H1 (cell line): ENCODE measurements around the gene TIMELESS. TPM values are rescaled to one million over a fixed set of nuclear protein-coding genes. Genes with fewer than 3 reads are reported as not detected.

Experiments
- CTCF ChIA-PET: fragments of 300-600 bp; sonication (Branson Sonifier 250); formaldehyde crosslinking; loops from one replicate; lab custom pipeline; 2021; ENCODE audit not compliant: partially characterized antibody; lab: Charles Lee
- POLR2A ChIA-PET: fragments of 300-600 bp; sonication (Branson Sonifier 250); formaldehyde crosslinking; loops from one replicate; lab custom pipeline; 2021; ENCODE audit warnings: inconsistent platforms; ENCODE audit not compliant: partially characterized antibody; lab: Charles Lee
- DNase-seq, 2 experiments: peaks; one replicate each; pipeline versions ENCODE4 v3.0.0 to v3.0.0-alpha.2; 2010 to 2022; ENCODE audit warnings: low spot score in 2 of 2, low read depth in 1 of 2, mixed read lengths in 1 of 2
- FAIRE-seq: peaks from 2 replicates; lab custom pipeline; 2011; peaks lifted over from hg19 to GRCh38; lab: Jason Lieb, UNC
- H2AFZ ChIP-seq: 2 replicates; pipeline ENCODE4 v1.8.1; 2012; ENCODE audit warnings: low read length, inconsistent platforms
- H2AK5ac ChIP-seq: 2 replicates; pipeline ENCODE4 v1.6.1; 2013; ENCODE audit warnings: low read depth, low read length
- H2BK120ac ChIP-seq: replicated peaks from 2 replicates; pipeline ENCODE3; 2013; ENCODE audit warnings: low read depth, low read length, inconsistent platforms
- H2BK12ac ChIP-seq: 2 replicates; pipeline ENCODE4 v1.6.1; 2013; ENCODE audit warnings: low read depth, low read length
- H2BK15ac ChIP-seq: 2 replicates; pipeline ENCODE4 v1.6.1; 2013; ENCODE audit warnings: low read length
- H2BK20ac ChIP-seq: 2 replicates; pipeline ENCODE4 v1.6.1; 2013; ENCODE audit warnings: low read length
- H2BK5ac ChIP-seq: 2 replicates; pipeline ENCODE4 v1.6.1; 2013; ENCODE audit warnings: low read depth, low read length
- H3K14ac ChIP-seq: 2 replicates; pipeline ENCODE4 v1.6.1; 2013; ENCODE audit warnings: inconsistent platforms; ENCODE audit not compliant: insufficient read length
- H3K18ac ChIP-seq: 2 replicates; pipeline ENCODE4 v1.6.1; 2013; ENCODE audit warnings: low read length; ENCODE audit errors: extremely low read depth
- H3K23ac ChIP-seq: 2 replicates; pipeline ENCODE4 v1.6.1; 2013; ENCODE audit warnings: inconsistent platforms; ENCODE audit not compliant: insufficient read length
- H3K23me2 ChIP-seq: 2 replicates; pipeline ENCODE4 v1.6.1; 2013; ENCODE audit warnings: low read depth, low read length
- H3K27ac ChIP-seq: 2 replicates; pipeline ENCODE4 v1.6.1; 2011; ENCODE audit warnings: low read depth, low read length, inconsistent platforms
- H3K27me3 ChIP-seq, 4 experiments: replicated peaks in 1 of 4; 1 replicate in 1 of 4; 2 replicates in 3 of 4; pipeline versions ENCODE4 v1.6.1 to v1.8.1; 2011 to 2013; ENCODE audit warnings: low read length in 3 of 4, mild to moderate bottlenecking in 3 of 4, inconsistent platforms in 2 of 4, mixed read lengths in 2 of 4, moderate library complexity in 1 of 4; ENCODE audit not compliant: control insufficient read depth in 3 of 4, insufficient read depth in 3 of 4; ENCODE audit errors: extremely low read depth in 1 of 4
- H3K36me3 ChIP-seq, 4 experiments: 2 replicates each; pipeline versions ENCODE4 v1.6.1 to v1.8.1; 2011 to 2013; ENCODE audit warnings: mild to moderate bottlenecking in 4 of 4, low read length in 3 of 4, moderate library complexity in 2 of 4, control low read depth in 1 of 4, inconsistent platforms in 1 of 4; ENCODE audit not compliant: insufficient read depth in 4 of 4, control insufficient read depth in 2 of 4
- H3K4ac ChIP-seq: replicated peaks from 2 replicates; pipeline ENCODE3; 2013; ENCODE audit warnings: low read length, low read depth, mixed read lengths, inconsistent platforms; ENCODE audit not compliant: insufficient read length
- H3K4me1 ChIP-seq, 4 experiments: replicated peaks in 1 of 4; 1 replicate in 1 of 4; 2 replicates in 3 of 4; pipeline versions ENCODE4 v1.6.1 to v1.8.1; 2011 to 2013; ENCODE audit warnings: low read length in 3 of 4, inconsistent platforms in 2 of 4, mixed read lengths in 1 of 4; ENCODE audit not compliant: insufficient read depth in 4 of 4, control insufficient read depth in 3 of 4
- H3K4me2 ChIP-seq, 2 experiments: 2 replicates each; pipeline versions ENCODE4 v1.6.1 to v1.8.1; 2011 to 2013; ENCODE audit warnings: low read depth in 2 of 2, low read length in 2 of 2, control low read depth in 1 of 2, inconsistent platforms in 1 of 2, mild to moderate bottlenecking in 1 of 2; ENCODE audit not compliant: insufficient read depth in 1 of 2
- H3K4me3 ChIP-seq, 4 experiments: fragments of 200-600, 300-600 bp in 1 of 4; sonication (generic), shearing (Covaris generic), sonication (Bioruptor Twin) in 1 of 4; 2 replicates each; pipeline versions ENCODE4 v1.5.1 to v1.8.1; 2011 to 2016; ENCODE audit warnings: low read length in 4 of 4, low read depth in 3 of 4, control low read depth in 2 of 4, inconsistent platforms in 2 of 4, mild to moderate bottlenecking in 2 of 4, mixed read lengths in 1 of 4, moderate library complexity in 1 of 4; ENCODE audit not compliant: insufficient read depth in 2 of 4; ENCODE audit errors: extremely low read depth in 1 of 4
- H3K56ac ChIP-seq: replicated peaks from 2 replicates; pipeline ENCODE3; 2013; ENCODE audit warnings: low read depth, mild to moderate bottlenecking, mixed read lengths, low read length, inconsistent platforms; ENCODE audit not compliant: insufficient read length
- H3K79me1 ChIP-seq: 2 replicates; pipeline ENCODE4 v1.6.1; 2013; ENCODE audit warnings: low read depth, low read length, control low read depth
- H3K79me2 ChIP-seq, 2 experiments: 2 replicates each; pipeline versions ENCODE4 v1.6.1 to v1.8.1; 2012 to 2013; ENCODE audit warnings: low read length in 2 of 2, mild to moderate bottlenecking in 2 of 2, inconsistent platforms in 1 of 2; ENCODE audit not compliant: insufficient read depth in 2 of 2, control insufficient read depth in 1 of 2
- H3K9ac ChIP-seq, 4 experiments: replicated peaks in 1 of 4; 1 replicate in 1 of 4; 2 replicates in 3 of 4; pipeline versions ENCODE4 v1.6.1 to v1.8.1; 2011 to 2013; ENCODE audit warnings: low read depth in 3 of 4, low read length in 3 of 4, control low read depth in 2 of 4, mild to moderate bottlenecking in 2 of 4, moderate library complexity in 2 of 4, inconsistent platforms in 1 of 4; ENCODE audit errors: extremely low read depth in 1 of 4
- H3K9me3 ChIP-seq, 2 experiments: 2 replicates each; pipeline versions ENCODE4 v1.6.1 to v1.8.1; 2012 to 2013; ENCODE audit warnings: mild to moderate bottlenecking in 2 of 2, moderate library complexity in 2 of 2, control low read depth in 1 of 2, inconsistent platforms in 1 of 2, low read depth in 1 of 2, low read length in 1 of 2, mixed read lengths in 1 of 2; ENCODE audit not compliant: insufficient read depth in 2 of 2
- H4K20me1 ChIP-seq, 2 experiments: replicated peaks in 1 of 2; 2 replicates each; pipeline versions ENCODE3 to v1.8.1; 2011 to 2013; ENCODE audit warnings: inconsistent platforms in 2 of 2, low read length in 2 of 2, mild to moderate bottlenecking in 1 of 2; ENCODE audit not compliant: insufficient read depth in 2 of 2, control insufficient read depth in 1 of 2
- H4K5ac ChIP-seq: 2 replicates; pipeline ENCODE4 v1.6.1; 2013; ENCODE audit warnings: low read length, low read depth, mixed read lengths, inconsistent platforms; ENCODE audit not compliant: insufficient read length
- H4K8ac ChIP-seq: 2 replicates; pipeline ENCODE4 v1.8.0; 2013; ENCODE audit warnings: mild to moderate bottlenecking, moderate library complexity, low read length, inconsistent platforms; ENCODE audit not compliant: insufficient read depth; ENCODE audit errors: extremely low read depth
- H4K91ac ChIP-seq: replicated peaks from 2 replicates; pipeline ENCODE3; 2013; ENCODE audit warnings: low read length, mixed read lengths, inconsistent platforms; ENCODE audit not compliant: insufficient read length
- NANOG ChIP-seq: IDR thresholded peaks from 2 replicates; pipeline ENCODE4 v1.6.1; 2011; ENCODE audit warnings: low read length, low read depth, mild to moderate bottlenecking, inconsistent platforms; ENCODE audit not compliant: insufficient read depth, poor library complexity, severe bottlenecking
- POLR2AphosphoS5 ChIP-seq: IDR thresholded peaks from 2 replicates; pipeline ENCODE4 v1.6.1; 2011; ENCODE audit warnings: low read depth, low read length
- WGBS, 2 experiments: shearing (Covaris generic) in 1 of 2; methylation state at CpG; one replicate each; pipeline versions ENCODE4 v1.1.6 to v1.1.7; 2013 to 2015; ENCODE audit warnings: low lambda C conversion rate in 2 of 2, mixed read lengths in 2 of 2, inconsistent platforms in 1 of 2, low coverage in 1 of 2, missing lambda C conversion rate in 1 of 2; ENCODE audit not compliant: insufficient replicate concordance in 2 of 2, insufficient coverage in 1 of 2, insufficient read length in 1 of 2; ENCODE audit errors: extremely low coverage in 1 of 2, missing lambda C conversion rate in 1 of 2; 5-methylcytosine and 5-hydroxymethylcytosine counted together
- polyA plus RNA-seq, 7 experiments: library from polyadenylated mRNA; depleted of rRNA in 3 of 7; stranded (reverse) in 5 of 7; unstranded in 2 of 7; fragments of >200 nt in 5 of 7; fragments of 200-250 nt in 2 of 7; gene quantifications; 1 replicate in 5 of 7; 2 replicates in 1 of 7; 4 replicates in 1 of 7; pipeline versions ENCODE4 v1.2.1 to v1.2.3, GENCODE V29; 2011 to 2013; ENCODE audit warnings: missing spikeins in 2 of 7, mixed read lengths in 2 of 7
- total RNA-seq: library from RNA; stranded (reverse); fragmentation: NEBNext Ultra II Directional; extraction: Animal tissue kit (Norgen Biotek cat#: 25700); gene quantifications from 2 replicates; pipeline ENCODE4 v1.2.1, GENCODE V29; 2021

The TIMELESS gene
- total and polyA plus RNA-seq, 2 of the 8 experiments (the other 6 are each of a cell fraction or from before 2014, with no cell fraction given) = 17.1 to 86.7 TPM

GRCh38 chr12:56477521-56478225 lies 28.4 kb upstream of the TIMELESS start:
- no peaks in the 10 kb centered on the region for H3K9me3 ChIP-seq
- no peak overlapping the region for H2AFZ ChIP-seq
- peaks cover 2% of the 10 kb centered on the region in 2 experiments for H4K20me1 ChIP-seq
- H2AK5ac ChIP-seq = no peak overlapping the region
- H3K23me2 ChIP-seq = no peaks in the 10 kb centered on the region
- H3K18ac ChIP-seq = no peak overlapping the region
- ChIA-PET POLR2A (interaction anchor here (0.8 to 5.7 kb wide), 7 partner anchors 8 to 225 kb away, joined by 3 to 53 read pairs (median 5); partner anchors contain the start of genes GLS2, SPRYD4 and TIMELESS), CTCF (interaction anchor here (0.9 to 2.8 kb wide), 6 partner anchors 14 to 161 kb away, joined by 3 to 10 read pairs (median 4); partner anchors contain the start of genes CNPY2 and STAT2)
- H3K36me3 ChIP-seq = peaks cover 0 to 6% (median 0%) of the 10 kb centered on the region in 4 experiments; a peak in 5 of 8 replicates
- TF ChIP-seq POLR2AphosphoS5 = peak; percentile 33; the same call in 1 of the 2 replicates
- TF ChIP-seq NANOG = no peak
- H3K79me2 ChIP-seq = no peaks in the 10 kb centered on the region
- no peak overlapping the region for H4K5ac ChIP-seq
- no peak overlapping the region for H3K14ac ChIP-seq
- no peak overlapping the region for H3K4me3 ChIP-seq
- no peak overlapping the region for H2BK15ac ChIP-seq
- WGBS, 2 experiments = 92% methylated on average over 5 of the region's 6 CpGs; no CpG with 5 or more reads in 1 of the 2 experiments
- FAIRE-seq = no peak
- H2BK5ac ChIP-seq = no peak overlapping the region
- no peak overlapping the region for H3K23ac ChIP-seq
- H3K4me1 ChIP-seq = peaks cover 0 to 3% (median 0%) of the 10 kb centered on the region in 4 experiments; a peak in 1 of 7 replicates
- H3K56ac ChIP-seq = no peak overlapping the region
- no peak overlapping the region for H3K9ac ChIP-seq
- H2BK20ac ChIP-seq = no peak overlapping the region
- H3K79me1 ChIP-seq = peaks cover 6% of the 10 kb centered on the region
- no peak overlapping the region for H3K27ac ChIP-seq
- H3K4ac ChIP-seq = no peak overlapping the region
- DNase-seq = no peak
- no peak overlapping the region for H4K8ac ChIP-seq
- no peak overlapping the region for H3K4me2 ChIP-seq
- no peaks in the 10 kb centered on the region for H3K27me3 ChIP-seq
- H4K91ac ChIP-seq = no peak overlapping the region
- no peak overlapping the region for H2BK12ac ChIP-seq
- H2BK120ac ChIP-seq = no peak overlapping the region
